Fibroblast of lung (primary cell): ENCODE measurements around the gene AFAP1. TPM values are rescaled to one million over a fixed set of nuclear protein-coding genes. Genes with fewer than 3 reads are reported as not detected.

ENCODE experiments used
- DNase-seq, 2 donors: peaks; one replicate each; pipeline versions ENCODE4 v3.0.0 to v3.0.0-alpha.2; 2010; ENCODE audit warnings: low read depth in 2 of 2
- H2AFZ ChIP-seq: 2 replicates; pipeline ENCODE4 v1.5.1; 2012; ENCODE audit warnings: low read length, control low read depth, inconsistent platforms
- H3K27ac ChIP-seq: 2 replicates; pipeline ENCODE4 v1.5.1; 2011; ENCODE audit warnings: low read length, control low read depth; ENCODE audit not compliant: insufficient read depth
- H3K27me3 ChIP-seq: 2 replicates; pipeline ENCODE4 v1.5.1; 2011; ENCODE audit warnings: mild to moderate bottlenecking, low read length; ENCODE audit not compliant: control insufficient read depth, insufficient read depth
- H3K36me3 ChIP-seq: 2 replicates; pipeline ENCODE4 v1.5.1; 2011; ENCODE audit warnings: low read length; ENCODE audit not compliant: control insufficient read depth, insufficient read depth
- H3K4me1 ChIP-seq: 2 replicates; pipeline ENCODE4 v1.5.1; 2011; ENCODE audit warnings: low read length; ENCODE audit not compliant: control insufficient read depth, insufficient read depth; ENCODE audit errors: extremely low read depth
- H3K4me2 ChIP-seq: 2 replicates; pipeline ENCODE4 v1.5.1; 2011; ENCODE audit warnings: low read length, control low read depth; ENCODE audit not compliant: insufficient read depth; ENCODE audit errors: extremely low read depth
- H3K4me3 ChIP-seq, 4 experiments: fragments of 200-600 bp in 1 of 4; sonication (generic) in 1 of 4; replicated peaks in 1 of 4; 2 replicates each; pipeline ENCODE4 v1.5.1; 2011 to 2016; ENCODE audit warnings: low read length in 4 of 4, low read depth in 3 of 4, mild to moderate bottlenecking in 3 of 4, control low read depth in 2 of 4, inconsistent platforms in 1 of 4, mixed read lengths in 1 of 4; ENCODE audit not compliant: insufficient read depth in 1 of 4; ENCODE audit errors: control extremely low read depth in 1 of 4
- H3K79me2 ChIP-seq: 2 replicates; pipeline ENCODE4 v1.5.1; 2012; ENCODE audit warnings: mild to moderate bottlenecking, low read length, inconsistent platforms; ENCODE audit not compliant: control insufficient read depth, insufficient read depth
- H3K9ac ChIP-seq: 2 replicates; pipeline ENCODE4 v1.5.1; 2011; ENCODE audit warnings: mild to moderate bottlenecking, low read length, control low read depth; ENCODE audit not compliant: insufficient read depth
- H3K9me3 ChIP-seq: 2 replicates; pipeline ENCODE4 v1.5.1; 2012; ENCODE audit warnings: low read depth, low read length; ENCODE audit not compliant: control insufficient read depth, insufficient read depth
- H4K20me1 ChIP-seq: 2 replicates; pipeline ENCODE4 v1.5.1; 2011; ENCODE audit warnings: low read length; ENCODE audit not compliant: control insufficient read depth, insufficient read depth; ENCODE audit errors: extremely low read depth
- EZH2 ChIP-seq: IDR thresholded peaks from 2 replicates; pipeline ENCODE4 v1.5.1; 2012; ENCODE audit warnings: low read length, control low read depth, mild to moderate bottlenecking; ENCODE audit errors: missing control alignments
- polyA plus RNA-seq, 2 donors: library from polyadenylated mRNA; depleted of rRNA in 1 of 2; stranded (reverse) in 1 of 2; unstranded in 1 of 2; fragments of >200 nt; gene quantifications; 2 replicates each; pipeline ENCODE4 v1.2.1, GENCODE V29; 2011 to 2012; ENCODE audit warnings: missing spikeins in 1 of 2
- total RNA-seq: library from RNA; depleted of rRNA; stranded (reverse); fragments of >200 nt; gene quantifications from 2 replicates; pipeline ENCODE4 v1.2.1, GENCODE V29; 2014
- TF ChIP-seq, protein P1 (sequence below), 2 donors: IDR thresholded peaks in 1 of 2; conservative IDR thresholded peaks in 1 of 2; 1 replicate in 1 of 2; 2 replicates in 1 of 2; pipeline ENCODE4 v1.5.1; 2011 to 2012; ENCODE audit warnings: low read length in 2 of 2, control low read depth in 1 of 2, inconsistent platforms in 1 of 2, low read depth in 1 of 2, mild to moderate bottlenecking in 1 of 2

AFAP1 gene
- total and polyA plus RNA-seq, 2 donors (not counting 1 experiment from before 2014, with no cell fraction given): 21.8 to 30.1 TPM

DNA sequence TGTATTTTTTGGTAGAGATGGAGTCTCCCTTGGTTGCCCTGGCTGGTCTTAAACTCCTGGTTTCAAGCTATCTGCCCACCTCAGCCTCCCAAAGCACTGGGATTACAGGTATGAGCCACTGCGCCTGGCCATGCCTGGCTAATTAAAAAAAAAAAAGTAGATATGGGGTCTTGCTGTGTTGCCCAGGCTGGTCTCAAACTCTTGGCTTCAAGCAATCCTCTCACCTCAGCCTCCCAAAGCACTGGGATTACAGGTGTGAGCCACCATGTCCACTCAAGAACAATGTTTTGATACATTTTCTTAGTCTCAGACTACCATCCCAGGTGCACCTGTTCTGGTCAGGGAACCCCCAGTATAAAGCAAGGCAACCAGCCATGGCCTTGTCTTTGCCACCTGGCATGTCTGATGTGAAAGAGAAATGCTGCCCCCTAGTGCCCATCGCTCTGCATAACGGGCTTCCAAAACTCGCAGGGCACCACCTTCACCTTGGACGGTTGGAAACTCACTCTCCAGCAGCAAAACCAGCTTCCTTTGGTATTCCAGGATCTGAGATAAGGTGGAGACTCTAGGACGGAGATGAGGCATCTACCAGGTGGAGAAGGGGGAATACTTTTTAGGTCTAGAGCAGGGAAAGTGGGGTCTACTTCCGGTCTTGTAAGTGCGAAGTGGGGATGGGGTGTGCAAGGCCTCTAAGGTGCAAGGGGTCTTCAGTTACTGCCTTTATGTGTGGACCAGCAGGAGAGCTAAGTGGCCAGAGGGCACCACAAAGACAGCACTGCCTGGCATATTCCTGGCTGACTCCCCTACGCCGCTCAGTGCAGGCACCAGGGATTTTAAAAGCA lies 47.7 kb upstream of the AFAP1 start:
- peak; percentile 59 to 77 for DNase-seq
- Histone ChIP-seq H3K9me3 (no peaks in the 10 kb centered on the region), H3K79me2 (no peaks in the 10 kb centered on the region), H3K4me1 (no peaks in the 10 kb centered on the region), H3K36me3 (no peaks in the 10 kb centered on the region), H2AFZ (no peak overlapping the region), H3K4me2 (no peak overlapping the region), H3K4me3 (no peak overlapping the region), H4K20me1 (no peaks in the 10 kb centered on the region), H3K27me3 (no peaks in the 10 kb centered on the region), H3K9ac (no peak overlapping the region), H3K27ac (no peak overlapping the region)
- TF ChIP-seq, protein P1, sequence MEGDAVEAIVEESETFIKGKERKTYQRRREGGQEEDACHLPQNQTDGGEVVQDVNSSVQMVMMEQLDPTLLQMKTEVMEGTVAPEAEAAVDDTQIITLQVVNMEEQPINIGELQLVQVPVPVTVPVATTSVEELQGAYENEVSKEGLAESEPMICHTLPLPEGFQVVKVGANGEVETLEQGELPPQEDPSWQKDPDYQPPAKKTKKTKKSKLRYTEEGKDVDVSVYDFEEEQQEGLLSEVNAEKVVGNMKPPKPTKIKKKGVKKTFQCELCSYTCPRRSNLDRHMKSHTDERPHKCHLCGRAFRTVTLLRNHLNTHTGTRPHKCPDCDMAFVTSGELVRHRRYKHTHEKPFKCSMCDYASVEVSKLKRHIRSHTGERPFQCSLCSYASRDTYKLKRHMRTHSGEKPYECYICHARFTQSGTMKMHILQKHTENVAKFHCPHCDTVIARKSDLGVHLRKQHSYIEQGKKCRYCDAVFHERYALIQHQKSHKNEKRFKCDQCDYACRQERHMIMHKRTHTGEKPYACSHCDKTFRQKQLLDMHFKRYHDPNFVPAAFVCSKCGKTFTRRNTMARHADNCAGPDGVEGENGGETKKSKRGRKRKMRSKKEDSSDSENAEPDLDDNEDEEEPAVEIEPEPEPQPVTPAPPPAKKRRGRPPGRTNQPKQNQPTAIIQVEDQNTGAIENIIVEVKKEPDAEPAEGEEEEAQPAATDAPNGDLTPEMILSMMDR (conservative IDR thresholded peaks at IDR 0.05 in 1 of 2, IDR thresholded peaks at IDR 0.05 in 1 of 2; ENCODE audit: low read depth in 1 of 2, low read length in 2 of 2): peak; percentile 89 to 95
- no peak for TF ChIP-seq EZH2

DNA sequence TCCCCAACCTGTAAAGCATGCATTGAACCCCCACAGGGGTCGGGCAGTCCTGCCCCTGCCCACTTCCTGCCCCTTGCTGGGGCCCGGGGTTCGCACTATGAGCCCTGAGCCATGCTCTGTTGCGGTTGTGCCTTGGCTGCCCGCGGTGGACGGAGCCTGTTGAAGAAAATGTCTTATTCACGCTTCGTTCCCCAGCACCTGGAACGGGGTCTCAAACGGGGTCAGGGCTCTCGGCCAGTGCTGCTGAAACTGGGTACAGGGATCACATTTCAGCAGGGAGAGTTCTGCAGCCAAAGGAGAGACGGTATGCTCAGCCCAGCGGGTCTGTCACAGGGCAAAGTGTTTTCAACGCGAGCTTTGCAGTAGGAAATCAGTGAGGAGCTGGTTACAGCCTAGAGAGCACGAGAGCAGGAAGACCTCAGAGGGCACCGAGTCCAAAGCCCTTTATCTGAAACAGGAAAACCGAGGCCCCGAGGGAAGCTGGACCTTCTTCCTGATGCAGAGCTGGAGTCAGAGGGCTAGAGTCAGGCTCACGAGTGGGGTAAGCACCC lies 46.3 kb upstream of the AFAP1 start:
- peak overlapping the region; percentile 41 for H2AFZ ChIP-seq
- H3K9me3 ChIP-seq: no peaks in the 10 kb centered on the region
- no peak for TF ChIP-seq EZH2
- TF ChIP-seq, protein P1 (conservative IDR thresholded peaks at IDR 0.05 in 1 of 2, IDR thresholded peaks at IDR 0.05 in 1 of 2; ENCODE audit: low read depth in 1 of 2, low read length in 2 of 2): no peak
- no peak overlapping the region for H3K4me3 ChIP-seq
- H3K27me3 ChIP-seq: no peaks in the 10 kb centered on the region
- DNase-seq: peak in 1 of 2 donors; percentile 36
- H3K4me2 ChIP-seq: peak overlapping the region; percentile 25
- no peaks in the 10 kb centered on the region for H3K79me2 ChIP-seq
- no peaks in the 10 kb centered on the region for H3K4me1 ChIP-seq
- H3K36me3 ChIP-seq: no peaks in the 10 kb centered on the region
- H3K27ac ChIP-seq: no peak overlapping the region
- no peak overlapping the region for H3K9ac ChIP-seq
- H4K20me1 ChIP-seq: no peaks in the 10 kb centered on the region

DNA sequence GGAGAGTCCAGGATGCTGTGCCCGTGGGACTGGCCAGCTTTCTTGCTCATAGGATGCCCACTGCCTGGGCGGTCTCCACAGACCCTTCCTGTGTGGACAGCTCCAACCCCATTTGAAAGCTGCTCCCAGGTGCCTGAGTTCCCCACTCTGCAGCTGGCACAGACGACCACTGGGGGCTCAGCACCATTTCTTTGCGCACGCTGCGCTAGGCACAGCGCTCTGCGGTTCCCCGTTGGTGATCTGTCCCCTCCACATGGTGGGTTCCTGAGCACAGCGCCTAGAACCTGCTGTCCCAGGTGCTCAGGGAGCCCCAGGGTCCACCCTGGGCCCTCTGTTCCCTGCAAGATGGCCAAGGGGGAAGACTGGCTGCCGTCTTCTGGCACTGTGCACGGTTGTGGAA lies 45.4 kb upstream of the AFAP1 start:
- Histone ChIP-seq H3K27me3 (no peaks in the 10 kb centered on the region), H3K4me2 (no peak overlapping the region), H3K79me2 (no peaks in the 10 kb centered on the region), H4K20me1 (no peaks in the 10 kb centered on the region), H3K27ac (no peak overlapping the region), H2AFZ (no peak overlapping the region), H3K4me1 (no peaks in the 10 kb centered on the region), H3K4me3 (no peak overlapping the region), H3K36me3 (no peaks in the 10 kb centered on the region), H3K9me3 (no peaks in the 10 kb centered on the region), H3K9ac (no peak overlapping the region)
- no peak for TF ChIP-seq EZH2
- TF ChIP-seq, protein P1 (conservative IDR thresholded peaks at IDR 0.05 in 1 of 2, IDR thresholded peaks at IDR 0.05 in 1 of 2; ENCODE audit: low read depth in 1 of 2, low read length in 2 of 2): no peak
- DNase-seq: no peak
